Activated T-cell treated with anti-CD3 and anti-CD28 coated beads for 24 hours (primary cell): ENCODE measurements around the gene KPNA3.
"Not testable (repeated sequence)": the region's sequence is repeated elsewhere in the genome, so short reads cannot be mapped to it uniquely, and the experiment has no call there.

Experiments used
- DNase-seq: peaks from one replicate; pipeline ENCODE4 v3.0.0-alpha.2; 2020; ENCODE audit warnings: low read depth

KPNA3 gene

GRCh38 chr13:49806126-49806536 lies 13.6 kb upstream of the KPNA3 start:
- no peak for DNase-seq

GRCh38 chr13:49803047-49803446 lies 10.6 kb upstream of the KPNA3 start:
- not testable (repeated sequence) for DNase-seq

DNA sequence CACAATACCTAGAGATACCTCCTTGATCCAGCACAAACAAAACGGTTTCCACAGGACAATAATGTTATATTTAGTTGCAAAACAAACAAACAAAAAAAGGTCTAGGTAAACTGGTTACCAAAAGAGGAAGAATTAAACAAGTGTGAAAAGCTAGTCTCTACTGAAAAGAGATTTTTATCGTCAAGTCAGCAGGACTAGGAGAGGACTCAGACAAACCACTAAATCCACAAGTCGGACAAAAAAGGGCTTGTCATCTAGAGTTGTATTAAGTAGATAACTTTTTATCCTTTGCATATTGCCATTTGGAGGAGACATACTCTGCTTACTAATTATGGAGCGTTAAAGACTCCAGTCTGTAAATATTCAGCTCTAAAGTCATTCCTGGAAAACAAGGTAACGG lies 9.9 kb upstream of the KPNA3 start:
- no peak for DNase-seq

- peak; percentile 28 for DNase-seq
Measured at GRCh38 chr13:49791711-49792549, 552 bp downstream of the KPNA3 start.

GRCh38 chr13:49791315-49791710 lies 1.2 kb downstream of the KPNA3 start:
- DNase-seq, result no peak

GRCh38 chr13:49789968-49790367 lies 2.5 kb downstream of the KPNA3 start:
- no peak for DNase-seq

GRCh38 chr13:49786401-49787008 lies 6.0 kb downstream of the KPNA3 start:
- no peak for DNase-seq

DNA sequence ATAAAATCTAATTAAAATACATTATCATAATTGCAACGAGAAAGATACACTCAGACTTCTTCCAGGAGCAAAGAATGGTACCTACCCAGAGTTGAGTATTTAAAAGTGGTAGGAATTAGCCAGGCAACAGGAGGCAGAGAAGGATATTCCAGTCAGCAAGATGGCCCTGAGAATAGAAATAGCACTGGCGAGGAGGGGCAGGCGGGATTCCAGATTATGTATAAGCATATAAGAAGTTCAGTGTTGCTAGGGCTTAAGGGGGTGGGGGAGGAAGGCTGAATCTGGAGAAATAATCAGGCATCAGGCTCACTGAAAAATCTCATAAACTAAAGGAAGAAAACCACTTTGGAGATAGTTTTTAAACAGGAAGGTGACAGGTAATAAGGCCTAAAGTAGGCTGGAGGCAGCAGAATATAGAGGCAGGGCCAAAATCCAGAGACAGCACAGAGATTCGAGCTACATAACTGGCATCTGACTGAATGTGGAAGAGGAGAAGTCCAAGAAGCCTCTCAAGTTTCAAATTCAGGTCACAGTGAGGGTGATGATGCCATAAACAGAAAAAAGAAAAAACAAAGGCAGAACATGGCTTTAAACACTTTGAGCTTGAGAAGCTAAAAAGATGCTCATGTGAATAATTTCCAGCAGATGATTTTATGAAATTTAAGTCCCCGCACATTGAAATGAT lies 7.5 kb downstream of the KPNA3 start:
- no peak for DNase-seq

DNA sequence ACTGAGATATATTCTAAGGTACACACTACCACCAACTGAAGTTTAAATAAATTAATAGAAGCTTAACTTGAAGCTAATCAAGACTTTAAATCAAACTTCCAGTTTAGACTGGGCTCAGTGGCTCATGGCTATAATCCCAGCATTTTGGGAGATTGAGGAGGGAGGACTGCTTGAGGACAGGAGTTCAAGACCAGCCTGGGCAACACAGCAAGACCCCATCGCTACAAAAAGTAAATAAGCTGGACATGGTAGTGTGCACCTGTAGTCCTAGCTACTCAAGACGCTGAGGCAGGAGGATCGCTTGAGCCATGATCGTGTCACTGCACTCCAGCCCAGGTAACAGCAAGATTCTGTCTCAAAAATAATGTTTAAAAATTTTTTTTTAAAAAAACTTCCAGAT lies 8.6 kb downstream of the KPNA3 start:
- DNase-seq, result no peak

DNA sequence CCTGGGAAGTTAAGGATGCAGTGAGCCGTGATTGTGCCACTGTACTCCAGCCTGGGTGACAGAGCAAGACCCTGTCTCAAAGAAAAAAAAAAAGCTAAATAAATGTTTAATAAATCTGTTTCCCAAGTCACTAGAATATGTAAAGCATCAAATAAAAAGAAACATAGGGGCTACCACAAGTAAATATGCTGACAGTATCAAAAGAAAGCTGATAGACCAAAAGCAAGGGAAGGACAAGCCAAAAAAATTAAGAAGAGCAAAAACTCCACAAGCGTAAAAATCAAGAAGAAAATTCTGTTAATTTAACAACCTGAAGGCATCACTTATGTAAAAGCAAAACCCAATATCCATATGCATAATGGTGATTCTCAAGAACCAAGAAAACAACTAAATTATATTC lies 9.7 kb downstream of the KPNA3 start:
- DNase-seq, result no peak

GRCh38 chr13:49781806-49782205 lies 10.7 kb downstream of the KPNA3 start:
- DNase-seq, result no peak

- no peak for DNase-seq
Measured at GRCh38 chr13:49779721-49780120, 12.8 kb downstream of the KPNA3 start.

DNA sequence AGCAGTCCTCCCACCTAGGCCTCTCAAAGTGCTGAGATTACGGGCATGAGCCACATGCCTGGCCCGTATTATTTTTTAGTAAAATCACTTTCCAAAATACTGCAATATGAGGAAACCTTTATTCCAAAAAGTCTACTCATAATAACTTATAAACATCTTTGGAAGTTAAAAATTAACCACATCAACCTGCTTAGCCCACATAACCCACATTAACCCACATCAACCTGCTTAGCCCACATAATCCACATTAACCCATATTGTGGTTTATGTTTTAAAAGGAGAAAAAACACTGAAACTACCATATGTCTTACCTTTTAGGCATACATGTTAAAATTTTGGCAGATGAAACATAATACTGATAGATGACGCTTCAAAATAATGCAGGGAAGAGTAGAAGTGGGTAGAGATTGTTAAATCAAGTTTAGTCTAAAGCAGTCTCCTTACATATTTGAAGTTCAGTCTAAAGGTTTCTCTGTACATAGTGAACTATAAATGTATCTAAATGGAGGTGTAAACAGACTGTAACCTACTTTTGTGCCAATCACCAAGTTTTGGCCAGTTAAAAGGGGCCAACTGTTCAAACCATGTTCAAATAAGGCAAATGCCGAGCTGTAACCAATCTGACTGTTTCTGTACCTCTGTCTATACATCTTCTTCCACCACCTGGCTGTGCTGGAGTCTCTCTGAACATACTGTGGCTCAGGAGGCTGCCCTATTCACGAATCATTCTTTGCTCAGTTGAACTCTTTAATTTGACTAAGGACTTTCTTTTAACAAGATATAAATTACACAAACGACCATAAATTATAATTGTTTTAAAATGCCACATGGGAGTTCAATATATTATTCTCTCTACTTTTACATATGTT lies 14.5 kb downstream of the KPNA3 start:
- no peak for DNase-seq

DNA sequence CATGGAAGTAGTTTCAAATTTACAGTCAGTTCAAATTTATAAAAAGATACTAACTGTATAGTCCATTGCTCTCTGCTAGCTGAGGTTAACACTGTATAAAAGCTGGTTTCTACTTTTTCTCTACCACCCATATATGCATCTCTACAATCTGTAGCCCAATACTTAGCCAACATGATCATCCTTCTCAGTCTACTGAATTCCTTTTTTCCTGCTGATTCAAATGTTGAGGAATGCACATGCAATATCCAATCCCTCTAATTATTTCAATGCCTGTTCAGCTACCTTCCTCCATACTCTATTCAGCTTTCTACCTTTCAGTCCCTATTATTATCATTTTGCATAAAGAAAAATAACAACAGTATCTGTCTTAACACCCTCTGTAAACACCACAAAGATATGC lies 15.6 kb downstream of the KPNA3 start:
- no peak for DNase-seq

DNA sequence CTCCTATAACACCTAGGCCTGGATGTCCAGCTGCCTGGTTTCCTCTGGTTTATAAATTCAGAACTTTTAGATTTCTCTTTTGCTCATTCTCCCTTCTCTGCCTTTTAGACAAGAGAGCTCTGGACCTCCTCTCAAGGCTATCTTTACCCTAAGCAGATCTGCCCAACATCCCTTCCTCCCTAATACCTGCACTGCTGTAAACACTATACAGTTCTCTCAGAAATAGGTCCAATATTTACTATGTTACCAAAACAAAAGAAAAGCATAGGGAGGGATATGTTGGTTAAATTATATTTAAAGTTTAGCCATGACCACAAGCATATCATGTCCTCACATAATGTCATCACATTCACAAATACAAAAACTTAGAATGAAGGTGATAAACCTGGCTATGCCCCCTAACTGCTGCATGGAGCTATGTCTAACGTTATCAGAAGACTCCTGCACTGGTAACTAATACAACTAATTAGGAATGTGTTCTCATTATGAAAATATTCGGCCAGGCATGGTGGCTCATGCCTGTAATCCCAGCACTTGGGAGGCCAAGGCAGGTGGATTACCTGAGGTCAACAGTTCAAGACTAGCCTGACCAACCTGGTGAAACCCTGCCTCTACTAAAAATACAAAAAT lies 18.0 kb downstream of the KPNA3 start:
- no peak for DNase-seq

DNA sequence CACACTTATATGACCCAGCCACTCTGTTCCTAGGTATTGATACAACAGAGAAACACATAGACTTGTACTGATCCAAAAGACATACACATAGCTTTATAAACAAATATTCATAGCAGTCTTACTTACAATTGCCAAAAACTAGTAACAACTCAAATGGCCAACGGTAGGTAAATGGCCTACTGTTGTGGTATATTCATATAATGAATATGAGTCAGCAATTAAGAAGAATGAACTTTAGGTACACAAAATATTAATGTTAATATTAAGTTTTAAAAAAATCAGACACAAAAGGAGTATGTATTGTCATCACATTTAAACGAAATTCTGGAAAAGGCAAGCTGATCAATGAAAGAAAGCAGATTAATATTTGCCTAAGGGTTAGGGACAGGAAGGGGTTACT lies 19.7 kb downstream of the KPNA3 start:
- DNase-seq, result no peak

DNA sequence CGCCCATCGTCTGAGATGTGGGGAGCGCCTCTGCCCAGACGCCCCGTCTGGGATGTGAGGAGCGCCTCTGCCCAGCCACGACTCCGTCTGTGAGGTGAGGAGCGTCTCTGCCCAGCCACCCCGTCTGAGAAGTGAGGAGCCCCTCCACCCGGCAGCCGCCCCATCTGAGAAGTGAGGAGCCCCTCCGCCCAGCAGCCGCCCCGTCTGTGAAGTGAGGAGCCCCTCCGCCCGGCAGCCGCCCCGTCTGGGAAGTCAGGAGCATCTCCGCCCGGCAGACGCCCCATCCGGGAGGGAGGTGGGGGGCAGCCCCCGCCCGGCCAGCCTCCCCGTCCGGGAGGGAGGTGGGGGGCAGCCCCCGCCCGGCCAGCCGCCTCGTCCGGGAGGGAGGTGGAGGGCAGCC lies 30.7 kb downstream of the KPNA3 start:
- not testable (repeated sequence) for DNase-seq

DNA sequence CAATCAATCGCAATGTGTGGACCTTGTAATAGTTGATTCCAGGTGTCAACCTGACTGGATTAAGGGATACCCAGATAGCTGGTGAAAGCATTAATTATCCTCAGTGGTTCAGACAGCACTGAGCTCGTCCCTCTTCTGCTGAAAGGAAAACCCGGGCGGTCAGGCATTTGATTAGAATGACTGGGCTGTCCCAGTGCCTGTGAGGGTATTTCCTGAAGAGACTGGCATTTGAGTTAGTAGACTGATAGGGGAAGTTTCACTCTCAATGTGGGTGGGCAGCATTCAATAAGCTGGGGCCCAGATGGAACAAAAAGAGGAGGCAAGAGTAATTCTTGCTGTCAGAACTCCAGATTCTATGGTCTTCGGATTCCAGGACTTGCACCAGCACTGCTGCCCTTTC lies 31.9 kb downstream of the KPNA3 start:
- DNase-seq, result no peak

- DNase-seq, result no peak
Measured at GRCh38 chr13:49759503-49759902, 33.0 kb downstream of the KPNA3 start.

DNA sequence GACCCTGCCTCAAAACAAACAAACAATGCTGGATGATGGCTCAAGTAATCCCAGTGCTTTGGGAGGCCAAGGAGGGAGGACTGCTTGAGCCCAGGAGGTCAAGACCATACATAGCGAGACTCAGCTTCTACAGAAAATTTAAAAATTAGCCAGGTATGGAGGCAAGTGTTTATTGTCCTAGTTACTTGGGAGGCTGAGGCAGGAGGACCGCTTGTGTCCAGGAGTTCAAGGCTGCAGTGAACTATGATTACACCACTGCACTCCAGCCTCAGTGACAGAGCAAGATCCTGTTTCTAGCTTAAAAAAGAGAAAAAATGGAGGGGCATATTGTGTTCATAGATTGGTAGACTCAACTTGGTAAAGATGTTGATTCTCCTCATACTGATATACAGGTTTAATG lies 36.2 kb downstream of the KPNA3 start:
- no peak for DNase-seq

DNA sequence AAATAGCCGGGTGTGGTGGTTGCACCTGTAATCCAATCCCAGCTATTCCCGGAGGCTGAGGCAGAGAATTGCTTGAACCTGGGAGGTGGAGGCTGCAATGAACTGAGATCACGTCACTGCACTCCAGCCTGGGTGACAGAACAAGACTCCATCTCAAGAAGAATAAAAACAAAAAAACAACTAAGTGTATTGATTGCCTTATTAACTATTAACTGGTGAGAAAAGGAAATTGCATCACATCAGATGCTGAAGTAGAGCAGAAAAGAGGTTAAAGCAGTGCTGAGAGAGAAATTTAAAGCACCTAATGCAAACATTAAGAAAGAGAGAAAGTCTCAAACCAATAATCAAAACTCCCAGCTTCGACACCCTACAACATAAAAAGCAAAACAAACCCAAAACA lies 38.3 kb downstream of the KPNA3 start:
- no peak for DNase-seq

DNA sequence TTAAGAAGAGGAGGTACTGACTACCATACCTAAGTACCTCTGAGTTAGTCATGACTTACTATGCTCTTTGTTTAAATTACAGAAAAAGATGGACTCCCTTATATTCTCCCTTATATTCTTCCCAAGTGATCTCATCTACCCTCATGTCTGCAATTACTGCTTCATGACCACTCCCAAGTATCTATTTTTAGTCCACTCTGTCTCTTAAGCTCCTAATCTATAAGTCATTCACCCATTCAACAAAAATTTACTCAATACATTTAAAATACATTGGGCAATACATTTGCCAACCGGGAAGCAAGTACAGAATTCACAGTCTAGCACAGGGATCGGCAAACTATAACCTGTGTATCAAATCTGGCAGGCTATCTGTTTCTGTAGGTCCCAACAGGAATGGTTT lies 42.6 kb downstream of the KPNA3 start:
- no peak for DNase-seq
